A549 (cell line): ENCODE results near the gene COG2. TPM values are rescaled to one million over a fixed set of nuclear protein-coding genes. Genes with fewer than 3 reads are reported as not detected.

Source experiments
- ATAC-seq, 2 experiments: fragments of 200-7000 bp in 1 of 2; fragments of >200 bp in 1 of 2; cut with Nextera tagmentation in 1 of 2; cut with Tn5 transposase in 1 of 2; 3 replicates each; pipeline versions ENCODE4 v1.8.0 to v1.9.1; 2018 to 2020; ENCODE audit warnings: mild to moderate bottlenecking in 1 of 2, moderate library complexity in 1 of 2
- CTCF ChIA-PET: fragments of 300-600 bp; sonication (Branson Sonifier 250); formaldehyde crosslinking; extraction: SDS; loops from one replicate; lab custom pipeline; 2021; ENCODE audit warnings: antibody characterized with exemption, inconsistent platforms; lab: Yijun Ruan, JAX
- POLR2A ChIA-PET: fragments of 350-600 bp; formaldehyde crosslinking; extraction: SDS; loops from one replicate; lab custom pipeline; 2021; ENCODE audit warnings: antibody characterized with exemption, inconsistent platforms; lab: Yijun Ruan, JAX
- DNase-seq, 2 experiments: peaks; one replicate each; pipeline versions ENCODE4 v3.0.0 to v3.0.0-alpha.2; 2011 to 2016; ENCODE audit warnings: low read depth in 1 of 2, low spot score in 1 of 2
- FAIRE-seq: peaks from 2 replicates; lab custom pipeline; 2011; peaks lifted over from hg19 to GRCh38; lab: Jason Lieb, UNC
- H3K27ac ChIP-seq, 2 experiments: fragments of >200 bp; sonication (Bioruptor Twin); formaldehyde crosslinking; 3 replicates each; pipeline ENCODE4 v1.5.1; 2016 to 2017
- H3K4me1 ChIP-seq: fragments of >200 bp; sonication (Bioruptor Twin); formaldehyde crosslinking; 3 replicates; pipeline ENCODE4 v1.6.1; 2016
- H3K4me2 ChIP-seq: fragments of >200 bp; sonication (Bioruptor Twin); formaldehyde crosslinking; 3 replicates; pipeline ENCODE4 v1.6.1; 2016
- H3K4me3 ChIP-seq: fragments of >200 bp; sonication (Bioruptor Twin); formaldehyde crosslinking; 3 replicates; pipeline ENCODE4 v1.5.1; 2016
- H3K9me3 ChIP-seq: fragments of >200 bp; sonication (Bioruptor Twin); formaldehyde crosslinking; 3 replicates; pipeline ENCODE4 v1.6.1; 2016
- ATOH8 ChIP-seq: fragments of 250-450 bp; sonication (Bioruptor Pico); IDR thresholded peaks from 2 replicates; pipeline ENCODE4 v1.5.0; 2020; ENCODE audit warnings: low read depth, mild to moderate bottlenecking, moderate library complexity
- BHLHE40 ChIP-seq: IDR thresholded peaks from 2 replicates; pipeline ENCODE4 v1.6.1; 2012; ENCODE audit warnings: low read depth, low read length, inconsistent platforms
- CBX2 ChIP-seq: fragments of 200-600 bp; sonication (generic); IDR thresholded peaks from 2 replicates; pipeline ENCODE4 v1.6.1; 2016; ENCODE audit warnings: low read depth, mild to moderate bottlenecking, borderline replicate concordance
- CEBPB ChIP-seq, 2 experiments: fragments of >200 bp in 1 of 2; sonication (Bioruptor Twin) in 1 of 2; formaldehyde crosslinking in 1 of 2; IDR thresholded peaks; 2 replicates each; pipeline ENCODE4 v1.6.1; 2012 to 2016
- CHD2 ChIP-seq: fragments of 150-350 bp; IDR thresholded peaks from 2 replicates; pipeline ENCODE4 v1.6.1; 2014; ENCODE audit warnings: low read length; ENCODE audit not compliant: partially characterized antibody
- CHD4 ChIP-seq: fragments of 200-600 bp; sonication (generic); IDR thresholded peaks from 2 replicates; pipeline ENCODE4 v1.6.1; 2016; ENCODE audit warnings: antibody characterized with exemption, mild to moderate bottlenecking, borderline replicate concordance
- CTCF ChIP-seq: fragments of >200 bp; sonication (Bioruptor Twin); formaldehyde crosslinking; IDR thresholded peaks from 3 replicates; pipeline ENCODE4 v1.5.1; 2016
- EHF ChIP-seq: fragments of 250-450 bp; sonication (Bioruptor Pico); IDR thresholded peaks from 2 replicates; pipeline ENCODE4 v1.5.0; 2020; ENCODE audit warnings: mild to moderate bottlenecking
- ELK1 ChIP-seq: fragments of 150-350 bp; IDR thresholded peaks from 2 replicates; pipeline ENCODE4 v1.6.1; 2014; ENCODE audit warnings: low read depth, mild to moderate bottlenecking, low read length
- EP300 ChIP-seq, 2 experiments: fragments of >200 bp; sonication (Bioruptor Twin); formaldehyde crosslinking; IDR thresholded peaks; 2 replicates in 1 of 2; 3 replicates in 1 of 2; pipeline ENCODE4 v1.6.1; 2016 to 2017
- HOXA7 ChIP-seq: fragments of 250-450 bp; sonication (Bioruptor Pico); IDR thresholded peaks from 2 replicates; pipeline ENCODE4 v1.5.0; 2020; ENCODE audit warnings: mild to moderate bottlenecking, moderate library complexity
- HOXB5 ChIP-seq: fragments of 250-450 bp; sonication (Bioruptor Pico); IDR thresholded peaks from 2 replicates; pipeline ENCODE4 v1.5.0; 2020; ENCODE audit warnings: mild to moderate bottlenecking, moderate library complexity
- JUN ChIP-seq, 2 experiments: fragments of >200 bp; sonication (Bioruptor Twin); formaldehyde crosslinking; IDR thresholded peaks; 2 replicates in 1 of 2; 3 replicates in 1 of 2; pipeline ENCODE4 v1.6.1; 2016 to 2017
- JUNB ChIP-seq: fragments of >200 bp; sonication (Bioruptor Twin); formaldehyde crosslinking; IDR thresholded peaks from 2 replicates; pipeline ENCODE4 v1.6.1; 2016
- KDM5A ChIP-seq: fragments of 200-600 bp; sonication (generic); IDR thresholded peaks from 2 replicates; pipeline ENCODE4 v1.6.1; 2016; ENCODE audit warnings: antibody characterized with exemption, mild to moderate bottlenecking
- MAFK ChIP-seq: fragments of 450-650 bp; IDR thresholded peaks from 2 replicates; pipeline ENCODE4 v1.6.1; 2014; ENCODE audit not compliant: partially characterized antibody
- NFE2L2 ChIP-seq: fragments of 150-350 bp; conservative IDR thresholded peaks from 2 replicates; pipeline ENCODE4 v1.6.1; 2014; ENCODE audit warnings: low read length
- PBX3 ChIP-seq: IDR thresholded peaks from 2 replicates; pipeline ENCODE4 v1.6.1; 2012
- PHF8 ChIP-seq: fragments of 200-600 bp; sonication (generic); IDR thresholded peaks from 2 replicates; pipeline ENCODE4 v1.6.1; 2016; ENCODE audit warnings: low read depth, mild to moderate bottlenecking, antibody characterized with exemption, moderate library complexity, borderline replicate concordance
- POLR2A ChIP-seq: IDR thresholded peaks from 2 replicates; pipeline ENCODE4 v1.6.1; 2012; ENCODE audit warnings: mild to moderate bottlenecking, low read length
- RAD21 ChIP-seq, 2 experiments: fragments of >200 bp in 1 of 2; sonication (Bioruptor Twin) in 1 of 2; formaldehyde crosslinking in 1 of 2; IDR thresholded peaks in 1 of 2; conservative IDR thresholded peaks in 1 of 2; 2 replicates in 1 of 2; 3 replicates in 1 of 2; pipeline ENCODE4 v1.6.1; 2012 to 2018; ENCODE audit warnings: inconsistent platforms in 1 of 2
- RARB ChIP-seq: fragments of 250-450 bp; sonication (Bioruptor Pico); IDR thresholded peaks from 2 replicates; pipeline ENCODE4 v1.8.0; 2021; ENCODE audit warnings: mild to moderate bottlenecking, moderate library complexity
- RCOR1 ChIP-seq: fragments of 150-350 bp; IDR thresholded peaks from 2 replicates; pipeline ENCODE4 v1.6.1; 2014; ENCODE audit warnings: antibody characterized with exemption, low read length, low read depth
- RFX5 ChIP-seq: fragments of 450-650 bp; IDR thresholded peaks from 2 replicates; pipeline ENCODE4 v1.7.1; 2014; ENCODE audit warnings: antibody characterized with exemption, mild to moderate bottlenecking, moderate library complexity
- RNF2 ChIP-seq: fragments of 200-600 bp; sonication (generic); IDR thresholded peaks from 2 replicates; pipeline ENCODE4 v1.6.1; 2016; ENCODE audit warnings: low read depth, mild to moderate bottlenecking, antibody characterized with exemption, moderate library complexity, borderline replicate concordance
- SREBF2 ChIP-seq: fragments of 450-650 bp; IDR thresholded peaks from 2 replicates; pipeline ENCODE4 v1.6.1; 2014; ENCODE audit warnings: mild to moderate bottlenecking, moderate library complexity
- TP53 ChIP-seq: fragments of 250-450 bp; sonication (Bioruptor Pico); IDR thresholded peaks from 2 replicates; pipeline ENCODE4 v1.5.0; 2021; ENCODE audit warnings: mild to moderate bottlenecking, moderate library complexity
- WGBS: methylation state at CpG from one replicate; pipeline ENCODE4 v1.1.6; 2017; ENCODE audit errors: missing lambda C conversion rate; 5-methylcytosine and 5-hydroxymethylcytosine counted together
- polyA plus RNA-seq, 4 experiments: library from polyadenylated mRNA; depleted of rRNA in 3 of 4; stranded (reverse); fragments of >200 nt; fragmentation: RNase III in 1 of 4; extraction: RNeasy Plus Mini Kit Qiagen cat#74134 plus additional on column Dnase treatment in 1 of 4; gene quantifications; 2 replicates in 3 of 4; 3 replicates in 1 of 4; pipeline ENCODE4 v1.2.3, GENCODE V29; 2011 to 2017

The COG2 gene
- polyA plus RNA-seq, 2 of the 4 experiments (the other 2 are of a cell fraction): 23.0 to 34.2 TPM

GRCh38 chr1:230735447-230735846, 93.2 kb downstream of the COG2 start:
- H3K9me3 ChIP-seq: peaks cover 4% of the 10 kb centered on the region; the same call in 1 of the 3 replicates
- TF ChIP-seq HOXA7 (CRISPR knock-in tag) (no peak), RARB (CRISPR knock-in tag) (no peak), EP300 (IDR thresholded peaks at IDR 0.05) (no peak), KDM5A (no peak), PBX3 (no peak)
- TF ChIP-seq, all 56 proteins: peak for 0
- FAIRE-seq (no peak), ATAC-seq (no peak), DNase-seq (no peak)
- ChIA-PET CTCF (no interaction called here), POLR2A (no interaction called here)
- WGBS: 18% methylated on average over 2 of the region's 2 CpGs
- Histone ChIP-seq H3K4me3 (no peak overlapping the region), H3K4me2 (no peak overlapping the region), H3K4me1 (no peaks in the 10 kb centered on the region), H3K27ac (no peak overlapping the region)

- TF ChIP-seq MAFK (no peak), ATOH8 (no peak), SREBF2 (no peak), ELK1 (no peak), NFE2L2 (no peak)
- CTCF ChIA-PET: interaction anchor here (1.1 to 1.2 kb wide), 2 partner anchors 18 to 60 kb away, joined by 3 read pairs; no protein-coding TSS in a partner anchor
- whole genome bisulfite sequencing: 57% methylated on average over 3 of the region's 3 CpGs
- POLR2A ChIA-PET: no interaction called here
- no peak for DNase-seq
- H3K4me2 ChIP-seq: no peak overlapping the region
- H3K4me1 ChIP-seq: no peaks in the 10 kb centered on the region
- H3K27ac ChIP-seq: no peak overlapping the region
- no peak overlapping the region for H3K4me3 ChIP-seq
- FAIRE-seq: no peak
- ATAC-seq: no peak
- H3K9me3 ChIP-seq: peaks cover 4% of the 10 kb centered on the region; the same call in 1 of the 3 replicates
Measured at GRCh38 chr1:230737622-230738262, 95.5 kb downstream of the COG2 start.

GRCh38 chr1:230739564-230740290, 97.4 kb downstream of the COG2 start:
- no peak overlapping the region for H3K4me2 ChIP-seq
- DNase-seq: no peak
- no peak overlapping the region for H3K27ac ChIP-seq
- POLR2A ChIA-PET: no interaction called here
- no peak overlapping the region for H3K4me3 ChIP-seq
- TF ChIP-seq RCOR1: no peak
- TF ChIP-seq CBX2: no peak
- TF ChIP-seq JUN (IDR thresholded peaks at IDR 0.05): no peak
- no peak for TF ChIP-seq PBX3
- TF ChIP-seq CHD2: no peak
- no peak for TF ChIP-seq CEBPB (IDR thresholded peaks at IDR 0.05)
- no peak for TF ChIP-seq RARB (CRISPR knock-in tag)
- no peak for TF ChIP-seq TP53 (CRISPR knock-in tag)
- no peak for TF ChIP-seq BHLHE40
- TF ChIP-seq POLR2A: no peak
- no peak for TF ChIP-seq CTCF
- TF ChIP-seq RFX5: no peak
- no peak for TF ChIP-seq HOXB5 (CRISPR knock-in tag)
- TF ChIP-seq RAD21 (conservative IDR thresholded peaks at IDR 0.05 in 1 of 2, IDR thresholded peaks at IDR 0.05 in 1 of 2): no peak
- TF ChIP-seq EHF: no peak
- no peak for TF ChIP-seq RNF2
- TF ChIP-seq CHD4: no peak
- no peak for TF ChIP-seq PHF8
- no peak for TF ChIP-seq JUNB
- peaks cover 4% of the 10 kb centered on the region; the same call in 1 of the 3 replicates for H3K9me3 ChIP-seq
- 67% methylated on average over 12 of the region's 12 CpGs for WGBS
- CTCF ChIA-PET: no interaction called here
- ATAC-seq: no peak
- no peak for FAIRE-seq
- H3K4me1 ChIP-seq: peaks cover 8% of the 10 kb centered on the region; the same call in 1 of the 3 replicates
